H9 (cell line): Measurements from ENCODE around the gene TMEM39A. TPM values are rescaled to one million over a fixed set of nuclear protein-coding genes. Genes with fewer than 3 reads are reported as not detected.

ENCODE experiments used
- DNase-seq: peaks from one replicate; pipeline ENCODE4 v3.0.0-alpha.2; 2017
- H2AFZ ChIP-seq: one replicate; pipeline ENCODE4 v1.6.1; 2013; ENCODE audit warnings: mild to moderate bottlenecking, low read length, control low read depth, moderate library complexity
- H2AK5ac ChIP-seq: 2 replicates; pipeline ENCODE4 v1.6.1; 2013; ENCODE audit warnings: low read length, control low read depth, mixed read lengths; ENCODE audit not compliant: insufficient read length
- H2BK120ac ChIP-seq: one replicate; pipeline ENCODE4 v1.6.1; 2013; ENCODE audit warnings: low read depth, mild to moderate bottlenecking, low read length, control low read depth, inconsistent platforms; ENCODE audit not compliant: poor library complexity, severe bottlenecking
- H2BK12ac ChIP-seq: 2 replicates; pipeline ENCODE4 v1.6.1; 2013; ENCODE audit warnings: low read length, control low read depth, mixed read lengths, low read depth; ENCODE audit not compliant: insufficient read length
- H2BK15ac ChIP-seq: 2 replicates; pipeline ENCODE4 v1.6.1; 2013; ENCODE audit warnings: low read depth, low read length, control low read depth
- H2BK20ac ChIP-seq: one replicate; pipeline ENCODE4 v1.6.1; 2013; ENCODE audit warnings: low read depth, mild to moderate bottlenecking, low read length, control low read depth, inconsistent platforms; ENCODE audit not compliant: poor library complexity, severe bottlenecking
- H2BK5ac ChIP-seq: 2 replicates; pipeline ENCODE4 v1.6.1; 2013; ENCODE audit warnings: low read length, control low read depth, mixed read lengths; ENCODE audit not compliant: insufficient read length
- H3K14ac ChIP-seq: 2 replicates; pipeline ENCODE4 v1.6.1; 2013; ENCODE audit warnings: low read length, control low read depth; ENCODE audit not compliant: insufficient read depth
- H3K18ac ChIP-seq: 2 replicates; pipeline ENCODE4 v1.6.1; 2013; ENCODE audit warnings: low read depth, mild to moderate bottlenecking, mixed read lengths, low read length, control low read depth; ENCODE audit not compliant: insufficient read length
- H3K23ac ChIP-seq: 2 replicates; pipeline ENCODE4 v1.6.1; 2013; ENCODE audit warnings: low read length, control low read depth, mixed read lengths, low read depth; ENCODE audit not compliant: insufficient read length
- H3K23me2 ChIP-seq: 2 replicates; pipeline ENCODE4 v1.6.1; 2013; ENCODE audit warnings: low read depth, mild to moderate bottlenecking, mixed read lengths, low read length, control low read depth; ENCODE audit not compliant: insufficient read length, poor library complexity, severe bottlenecking
- H3K27ac ChIP-seq: 2 replicates; pipeline ENCODE4 v1.5.1; 2013; ENCODE audit warnings: low read length, control low read depth, mixed read lengths, low read depth; ENCODE audit not compliant: insufficient read length
- H3K27me3 ChIP-seq: 2 replicates; pipeline ENCODE4 v1.6.1; 2013; ENCODE audit warnings: low read length, control low read depth, inconsistent platforms; ENCODE audit not compliant: insufficient read depth
- H3K4ac ChIP-seq: 2 replicates; pipeline ENCODE4 v1.6.1; 2013; ENCODE audit warnings: low read depth, mild to moderate bottlenecking, control low read depth, inconsistent platforms, low read length, moderate library complexity
- H3K4me1 ChIP-seq: 2 replicates; pipeline ENCODE4 v1.6.1; 2013; ENCODE audit warnings: low read length, control low read depth, inconsistent platforms; ENCODE audit not compliant: insufficient read depth
- H3K4me2 ChIP-seq: 2 replicates; pipeline ENCODE4 v1.6.1; 2013; ENCODE audit warnings: low read length, control low read depth, mixed read lengths; ENCODE audit not compliant: insufficient read length, insufficient read depth
- H3K56ac ChIP-seq: 2 replicates; pipeline ENCODE4 v1.6.1; 2013; ENCODE audit warnings: low read depth, mild to moderate bottlenecking, mixed read lengths, low read length, control low read depth; ENCODE audit not compliant: insufficient read length
- H3K79me1 ChIP-seq: 2 replicates; pipeline ENCODE4 v1.6.1; 2013; ENCODE audit warnings: low read depth, mild to moderate bottlenecking, moderate library complexity, low read length, control low read depth, inconsistent platforms; ENCODE audit not compliant: insufficient read depth, poor library complexity, severe bottlenecking
- H3K79me2 ChIP-seq: 2 replicates; pipeline ENCODE4 v1.6.1; 2013; ENCODE audit warnings: low read length, control low read depth, inconsistent platforms; ENCODE audit not compliant: insufficient read depth
- H3K9ac ChIP-seq: 2 replicates; pipeline ENCODE4 v1.6.1; 2013; ENCODE audit warnings: low read length, control low read depth, mixed read lengths; ENCODE audit not compliant: insufficient read length; ENCODE audit errors: extremely low read depth
- H3K9me3 ChIP-seq: one replicate; pipeline ENCODE4 v1.6.1; 2013; ENCODE audit warnings: low read depth, low read length, inconsistent platforms; ENCODE audit not compliant: control insufficient read depth
- H3T11ph ChIP-seq: one replicate; pipeline ENCODE4 v1.6.1; 2013; ENCODE audit warnings: mild to moderate bottlenecking, low read length, control low read depth, inconsistent platforms
- H4K20me1 ChIP-seq: one replicate; pipeline ENCODE4 v1.6.1; 2013; ENCODE audit not compliant: control insufficient read depth, insufficient read length, insufficient read depth
- H4K5ac ChIP-seq: 2 replicates; pipeline ENCODE4 v1.6.1; 2013; ENCODE audit warnings: low read depth, mild to moderate bottlenecking, mixed read lengths, low read length, control low read depth; ENCODE audit not compliant: insufficient read length
- H4K8ac ChIP-seq: replicated peaks from 2 replicates; pipeline ENCODE4 v1.6.1; 2013; ENCODE audit warnings: low read length, control low read depth, mixed read lengths, low read depth; ENCODE audit not compliant: insufficient read length
- H4K91ac ChIP-seq: 2 replicates; pipeline ENCODE4 v1.6.1; 2013; ENCODE audit warnings: low read depth, mild to moderate bottlenecking, moderate library complexity, mixed read lengths, low read length, control low read depth; ENCODE audit not compliant: insufficient read length
- H3K27ac Mint-ChIP-seq, 3 experiments: 2 replicates in 2 of 3; 3 replicates in 1 of 3; pipeline ENCODE4 v1.8.0; 2020 to 2021; ENCODE audit warnings: mixed read lengths in 3 of 3, mild to moderate bottlenecking in 1 of 3, moderate library complexity in 1 of 3
- H3K27me3 Mint-ChIP-seq: 2 replicates; pipeline ENCODE4 v1.8.0; 2021; ENCODE audit warnings: low read depth, mild to moderate bottlenecking, moderate library complexity, mixed read lengths
- H3K36me3 Mint-ChIP-seq, 3 experiments: 2 replicates in 2 of 3; 3 replicates in 1 of 3; pipeline ENCODE4 v1.8.0; 2020 to 2021; ENCODE audit warnings: low read depth in 3 of 3, mixed read lengths in 3 of 3; ENCODE audit not compliant: insufficient read depth in 1 of 3
- H3K4me1 Mint-ChIP-seq, 2 experiments: 2 replicates each; pipeline ENCODE4 v1.8.0; 2020; ENCODE audit warnings: mixed read lengths in 2 of 2
- H3K4me3 Mint-ChIP-seq, 2 experiments: 2 replicates in 1 of 2; 3 replicates in 1 of 2; pipeline ENCODE4 v1.8.0; 2020 to 2021; ENCODE audit warnings: mild to moderate bottlenecking in 2 of 2, mixed read lengths in 2 of 2, moderate library complexity in 1 of 2
- H3K9me3 Mint-ChIP-seq, 2 experiments: 2 replicates in 1 of 2; 3 replicates in 1 of 2; pipeline ENCODE4 v1.8.0; 2020; ENCODE audit warnings: mild to moderate bottlenecking in 2 of 2, mixed read lengths in 2 of 2, moderate library complexity in 1 of 2
- CTCF ChIP-seq: fragments of 200-600 bp; sonication (generic); conservative IDR thresholded peaks from 3 replicates; pipeline ENCODE4 v1.8.0; 2021; ENCODE audit warnings: antibody characterized with exemption, mild to moderate bottlenecking
- WGBS: extraction: QIAGEN DNeasy Blood & Tissue Kit; methylation state at CpG from one replicate; pipeline ENCODE4 v1.1.7; 2013; ENCODE audit warnings: missing lambda C conversion rate, low lambda C conversion rate, mixed read lengths; ENCODE audit not compliant: insufficient read length; ENCODE audit errors: extremely low coverage; 5-methylcytosine and 5-hydroxymethylcytosine counted together
- total RNA-seq: library from RNA; stranded (reverse); gene quantifications from 2 replicates; pipeline ENCODE4 v1.2.1, GENCODE V29; 2021

The TMEM39A gene
- total RNA-seq, 1 experiment from 2014 or later, result 45.0 TPM

- no peaks in the 10 kb centered on the region for H3K27me3 ChIP-seq
- H2BK20ac ChIP-seq, result no peak overlapping the region
- no peak overlapping the region for H3K9ac ChIP-seq
- no peaks in the 10 kb centered on the region for H3K9me3 ChIP-seq
- H4K5ac ChIP-seq, result no peak overlapping the region
- Mint-ChIP-seq H3K4me3 (no peak overlapping the region), H3K36me3 (no peaks in the 10 kb centered on the region; a peak in 3 of 7 replicates), H3K9me3 (no peaks in the 10 kb centered on the region), H3K4me1 (peaks cover 0 to 2% of the 10 kb centered on the region in 2 experiments; a peak in 1 of 4 replicates), H3K27ac (no peak overlapping the region), H3K27me3 (no peaks in the 10 kb centered on the region)
- no peak overlapping the region for H2BK5ac ChIP-seq
- H4K91ac ChIP-seq, result no peak overlapping the region
- H3K27ac ChIP-seq, result no peak overlapping the region
- TF ChIP-seq CTCF, result no peak
- no CpG with 5 or more reads among the region's 1 CpG for WGBS
- no peak overlapping the region for H3K56ac ChIP-seq
- no peak overlapping the region for H3K14ac ChIP-seq
- no peak overlapping the region for H2BK15ac ChIP-seq
- no peak overlapping the region for H2AFZ ChIP-seq
- no peak overlapping the region for H2BK12ac ChIP-seq
- no peak overlapping the region for H3K4ac ChIP-seq
- H2AK5ac ChIP-seq, result no peak overlapping the region
- no peaks in the 10 kb centered on the region for H3K4me1 ChIP-seq
- H3T11ph ChIP-seq, result no peak overlapping the region
- no peak overlapping the region for H3K23ac ChIP-seq
- H4K8ac ChIP-seq, result no peak overlapping the region
- no peaks in the 10 kb centered on the region for H3K79me1 ChIP-seq
- H3K4me2 ChIP-seq, result no peak overlapping the region
- no peaks in the 10 kb centered on the region for H4K20me1 ChIP-seq
- no peak overlapping the region for H3K18ac ChIP-seq
- H3K23me2 ChIP-seq, result no peaks in the 10 kb centered on the region
- no peak for DNase-seq
- no peaks in the 10 kb centered on the region for H3K79me2 ChIP-seq
- no peak overlapping the region for H2BK120ac ChIP-seq
These were observed 46.5 kb downstream of the TMEM39A start for GRCh38 chr3:119416873-119417272.
